MM.1S (cell line): Measurements from ENCODE around the gene GTF2H4.

Source experiments
- EZH2phosphoT487 ChIP-seq: fragments of 300-600 bp; sonication (generic); IDR thresholded peaks from 2 replicates; pipeline ENCODE4 v1.6.1; 2018; ENCODE audit warnings: antibody characterized with exemption, low read length
- TF ChIP-seq, protein P1 (sequence below): fragments of 300-600 bp; sonication (generic); IDR thresholded peaks from 2 replicates; pipeline ENCODE4 v1.5.1; 2016; ENCODE audit warnings: antibody characterized with exemption, low read length, mixed read lengths

DNA sequence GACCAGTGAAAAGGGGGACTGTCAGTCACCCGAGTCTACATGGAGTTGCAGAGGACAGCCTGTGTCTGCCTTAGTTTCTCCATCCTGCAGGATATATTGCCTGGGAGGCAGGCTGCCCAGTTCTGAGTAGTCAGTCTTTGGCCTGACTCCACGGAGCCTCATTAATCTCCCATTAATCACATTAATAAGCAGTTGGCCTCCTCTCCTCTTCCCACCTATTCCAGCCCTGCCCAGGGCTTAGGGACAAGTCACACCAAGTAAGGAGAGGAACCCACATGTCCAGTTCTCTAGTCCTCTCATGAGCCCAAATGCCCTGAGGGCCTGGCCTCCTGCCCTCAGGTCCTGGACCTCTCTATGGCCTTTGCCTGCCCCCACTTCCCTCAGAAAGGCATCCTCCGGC, 31.5 kb downstream of the GTF2H4 start:
- TF ChIP-seq EZH2phosphoT487, result no peak
- TF ChIP-seq, protein P1, sequence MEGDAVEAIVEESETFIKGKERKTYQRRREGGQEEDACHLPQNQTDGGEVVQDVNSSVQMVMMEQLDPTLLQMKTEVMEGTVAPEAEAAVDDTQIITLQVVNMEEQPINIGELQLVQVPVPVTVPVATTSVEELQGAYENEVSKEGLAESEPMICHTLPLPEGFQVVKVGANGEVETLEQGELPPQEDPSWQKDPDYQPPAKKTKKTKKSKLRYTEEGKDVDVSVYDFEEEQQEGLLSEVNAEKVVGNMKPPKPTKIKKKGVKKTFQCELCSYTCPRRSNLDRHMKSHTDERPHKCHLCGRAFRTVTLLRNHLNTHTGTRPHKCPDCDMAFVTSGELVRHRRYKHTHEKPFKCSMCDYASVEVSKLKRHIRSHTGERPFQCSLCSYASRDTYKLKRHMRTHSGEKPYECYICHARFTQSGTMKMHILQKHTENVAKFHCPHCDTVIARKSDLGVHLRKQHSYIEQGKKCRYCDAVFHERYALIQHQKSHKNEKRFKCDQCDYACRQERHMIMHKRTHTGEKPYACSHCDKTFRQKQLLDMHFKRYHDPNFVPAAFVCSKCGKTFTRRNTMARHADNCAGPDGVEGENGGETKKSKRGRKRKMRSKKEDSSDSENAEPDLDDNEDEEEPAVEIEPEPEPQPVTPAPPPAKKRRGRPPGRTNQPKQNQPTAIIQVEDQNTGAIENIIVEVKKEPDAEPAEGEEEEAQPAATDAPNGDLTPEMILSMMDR, result no peak
